Epithelial cell of prostate (primary cell): ENCODE measurements around the gene LRRC38.
"Not testable (repeated sequence)": the region's sequence is repeated elsewhere in the genome, so short reads cannot be mapped to it uniquely, and the experiment has no call there.

Experiments
- DNase-seq: peaks from one replicate; pipeline ENCODE4 v3.0.0-alpha.2; 2011; ENCODE audit warnings: low read depth, low spot score
- H3K27ac ChIP-seq: fragments of 450-650 bp; 2 replicates; pipeline ENCODE4 v1.5.1; 2017; ENCODE audit warnings: mild to moderate bottlenecking

Gene LRRC38

GRCh38 chr1:13513895-13514546 is at the start of gene LRRC38:
LRRC38 (minus strand) TSS chr1:13514003; CDS start chr1:13513593, 410 bp downstream.
- H3K27ac ChIP-seq = no peak within 1 kb of the TSS
- no peak for DNase-seq

DNA sequence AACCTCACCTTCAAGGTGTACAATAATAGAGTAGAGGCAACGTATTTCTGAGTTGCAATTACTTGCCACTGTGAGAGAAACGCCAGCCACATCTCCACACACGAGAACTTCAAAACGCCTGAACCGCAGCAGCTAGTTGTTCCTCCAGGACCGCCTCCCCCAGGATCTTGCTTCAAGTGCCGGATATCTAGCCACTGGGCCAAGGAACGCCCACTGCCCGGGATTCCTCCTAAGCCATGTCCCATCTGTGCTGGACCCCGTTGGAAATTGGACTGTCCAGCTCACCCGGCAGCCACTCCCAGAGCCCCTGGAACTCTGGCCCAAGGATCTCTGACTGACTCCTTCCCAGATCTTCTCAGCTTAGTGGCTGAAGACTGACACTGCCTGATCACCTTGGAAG is 49.2 kb upstream of the LRRC38 start:
- not testable (repeated sequence) for H3K27ac ChIP-seq, DNase-seq

DNA sequence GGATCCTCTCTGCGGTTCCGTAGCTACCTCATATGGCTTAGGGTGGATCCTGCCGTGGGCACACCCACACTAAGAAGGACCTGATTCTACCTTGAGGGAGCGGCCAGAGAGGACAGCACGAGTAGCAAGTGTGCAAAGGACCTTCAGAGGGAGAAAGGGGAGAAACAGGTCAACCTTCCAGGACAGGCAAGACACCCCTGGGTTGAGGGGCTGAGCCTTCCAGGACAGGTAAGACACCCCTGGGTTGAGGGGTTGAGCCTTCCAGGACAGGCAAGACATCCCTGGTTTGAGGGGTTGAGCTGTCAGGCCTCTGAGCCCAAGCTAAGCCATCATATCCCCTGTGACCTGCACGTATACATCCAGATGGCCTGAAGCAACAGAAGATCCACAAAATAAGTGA is 46.7 kb upstream of the LRRC38 start:
- no peak for DNase-seq
- no peak overlapping the region for H3K27ac ChIP-seq

DNA sequence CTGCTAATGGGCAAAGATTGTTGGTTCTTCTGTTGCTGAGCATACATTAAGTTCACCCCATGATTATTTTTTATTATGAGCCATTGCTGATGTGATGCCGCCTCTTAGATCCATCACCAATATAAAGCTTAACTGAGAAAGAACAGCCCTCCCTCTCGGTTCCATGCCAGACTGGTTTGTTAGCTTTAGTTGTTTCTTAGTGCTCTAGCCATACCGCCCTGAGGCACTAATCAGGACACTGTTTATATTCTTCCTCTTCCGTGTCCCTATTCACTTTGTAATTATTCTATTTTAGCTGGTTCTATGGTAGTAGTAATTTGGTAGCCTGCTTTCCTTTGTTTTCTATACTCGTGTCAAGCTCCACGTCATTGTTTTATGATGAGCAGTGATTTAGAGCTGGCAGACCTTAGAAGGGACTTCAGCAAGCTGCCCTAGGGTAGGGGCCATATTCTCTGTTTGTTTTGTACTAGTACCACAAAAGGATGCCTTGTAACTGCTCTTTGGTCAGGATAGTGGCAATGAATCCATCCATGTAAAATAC is 42.5 kb upstream of the LRRC38 start:
- DNase-seq = no peak

DNA sequence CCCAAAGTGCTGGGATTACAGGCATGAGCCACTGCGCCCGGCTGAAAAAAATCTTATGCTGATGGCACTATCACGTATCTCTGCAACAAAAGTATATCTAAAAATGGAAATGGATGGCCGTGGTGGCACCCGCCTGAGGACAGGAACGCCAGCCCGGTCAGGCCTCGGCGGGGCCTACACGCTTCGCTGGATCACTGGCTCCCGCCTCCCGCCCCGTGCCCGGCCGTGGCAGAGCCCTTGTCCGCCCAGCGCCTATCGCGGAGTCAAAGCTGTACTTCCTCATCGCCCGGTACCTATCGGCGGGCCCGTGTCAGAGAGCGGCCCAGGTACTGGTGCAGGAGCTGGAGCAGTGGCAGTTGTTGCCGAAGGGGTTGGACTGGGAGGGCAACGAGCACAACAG is 41.0 kb upstream of the LRRC38 start:
- DNase-seq = no peak
- H3K27ac ChIP-seq = no peak overlapping the region

More for the DNA sequence above, 42.5 kb upstream of the LRRC38 start:
- no peak overlapping the region for H3K27ac ChIP-seq

DNA sequence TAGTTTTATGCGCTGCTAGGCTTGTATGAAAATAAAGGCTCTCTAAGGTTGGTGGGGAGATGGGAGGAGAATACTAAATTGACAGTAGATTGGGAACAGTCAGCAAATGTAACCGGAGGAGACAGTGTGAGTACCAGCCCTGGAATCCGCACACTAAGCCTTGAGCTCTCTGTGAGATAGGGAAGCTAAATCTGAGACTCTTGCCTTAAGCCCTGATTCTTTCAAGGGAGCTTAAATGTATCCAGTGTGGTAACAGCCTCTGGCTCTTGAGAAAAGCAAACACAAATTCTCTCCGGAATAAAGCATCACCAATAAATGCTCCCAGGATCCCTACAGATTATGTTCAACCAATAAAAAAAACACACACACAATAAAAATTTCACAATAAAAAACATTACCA is 36.9 kb upstream of the LRRC38 start:
- DNase-seq = no peak
- no peak overlapping the region for H3K27ac ChIP-seq

DNA sequence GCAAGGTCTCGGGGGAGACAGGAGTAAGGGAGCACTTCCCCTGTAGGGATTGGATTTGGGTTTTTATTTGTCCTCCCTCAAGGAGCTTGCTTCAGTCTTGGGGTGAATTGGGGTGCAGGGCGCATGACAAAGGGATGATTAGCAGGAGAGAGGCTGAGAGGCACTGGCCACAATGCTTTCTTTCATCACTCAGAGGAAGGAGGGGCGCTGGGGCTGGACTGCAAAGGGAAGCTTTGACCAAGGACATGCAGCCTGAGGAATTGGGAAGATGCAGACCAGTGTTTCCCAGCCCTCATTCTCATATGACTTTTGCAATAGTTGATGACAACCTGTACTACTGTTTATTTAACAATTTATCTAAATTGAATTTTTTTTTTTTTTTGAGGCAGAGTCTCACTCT is 35.7 kb upstream of the LRRC38 start:
- no peak for DNase-seq
- H3K27ac ChIP-seq = no peak overlapping the region

- no peak overlapping the region for H3K27ac ChIP-seq
- no peak for DNase-seq
These were observed 35.2 kb upstream of the LRRC38 start for GRCh38 chr1:13549021-13549420.

GRCh38 chr1:13548281-13548680 is 34.5 kb upstream of the LRRC38 start:
- H3K27ac ChIP-seq = no peak overlapping the region
- no peak for DNase-seq

DNA sequence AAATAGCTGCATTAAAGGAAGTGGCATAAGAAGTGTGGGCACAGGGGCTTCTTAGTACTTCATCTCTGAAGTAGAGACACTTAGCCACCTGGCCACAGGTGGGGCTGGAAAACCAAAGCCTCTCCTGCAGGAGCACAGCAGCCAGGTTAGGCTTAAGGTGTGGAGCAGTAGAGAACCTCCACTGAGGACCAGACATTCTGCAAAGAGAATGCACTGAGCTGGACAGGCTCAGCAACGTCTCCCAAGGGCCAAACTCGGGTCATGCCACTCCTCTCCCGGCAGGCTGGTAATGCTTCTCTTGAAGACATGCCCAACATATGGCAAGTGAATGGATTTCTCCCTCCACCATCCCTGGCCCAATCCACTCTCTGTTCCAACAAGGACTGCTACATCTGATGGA is 33.0 kb upstream of the LRRC38 start:
- no peak overlapping the region for H3K27ac ChIP-seq
- DNase-seq = no peak

DNA sequence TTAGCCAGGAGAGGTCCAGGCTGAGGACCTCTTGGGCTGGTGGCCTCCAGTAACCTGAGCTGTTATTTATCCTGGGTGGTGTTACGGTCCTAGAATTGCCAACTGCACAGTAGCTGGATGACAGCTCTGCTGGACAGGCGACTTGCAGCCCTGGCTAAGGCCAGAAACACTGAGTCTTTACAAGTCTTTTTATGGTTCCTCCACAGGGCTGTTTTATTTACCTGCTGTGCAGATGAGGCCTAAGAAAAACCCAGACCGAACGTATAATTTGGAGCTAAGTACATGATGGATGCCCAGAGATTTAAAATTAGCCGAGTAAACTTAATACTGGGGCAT is 30.4 kb upstream of the LRRC38 start:
- DNase-seq = no peak

GRCh38 chr1:13543451-13544220 is 29.8 kb upstream of the LRRC38 start:
- DNase-seq = no peak
- H3K27ac ChIP-seq = no peak overlapping the region

More for the DNA sequence above, 30.4 kb upstream of the LRRC38 start:
- H3K27ac ChIP-seq = no peak overlapping the region

- H3K27ac ChIP-seq = no peak overlapping the region
- no peak for DNase-seq
These were observed 27.8 kb upstream of the LRRC38 start for GRCh38 chr1:13541435-13542215.

- no peak for DNase-seq
These were observed 27.1 kb upstream of the LRRC38 start for GRCh38 chr1:13540866-13541265.

DNA sequence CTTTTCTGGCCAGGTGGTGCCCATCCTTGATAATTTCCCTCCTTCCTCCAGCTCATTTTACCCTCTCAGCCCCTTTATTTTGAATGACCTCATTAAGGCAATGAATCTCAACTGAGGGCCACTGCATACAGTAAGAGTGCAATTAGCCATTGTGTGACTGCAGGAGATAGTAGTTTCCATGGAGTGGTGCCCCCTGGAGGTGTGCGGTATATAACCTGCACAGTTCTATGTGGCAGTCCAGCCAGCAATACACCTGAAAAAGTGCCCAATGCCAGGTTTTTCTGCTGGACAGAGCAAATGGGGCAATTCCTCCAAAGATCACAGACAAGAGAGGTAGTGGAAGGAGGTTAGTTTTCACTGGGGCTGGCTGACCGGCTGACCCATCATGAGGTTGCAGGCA is 25.9 kb upstream of the LRRC38 start:
- no peak for DNase-seq

More at GRCh38 chr1:13540866-13541265, 27.1 kb upstream of the LRRC38 start:
- no peak overlapping the region for H3K27ac ChIP-seq

DNA sequence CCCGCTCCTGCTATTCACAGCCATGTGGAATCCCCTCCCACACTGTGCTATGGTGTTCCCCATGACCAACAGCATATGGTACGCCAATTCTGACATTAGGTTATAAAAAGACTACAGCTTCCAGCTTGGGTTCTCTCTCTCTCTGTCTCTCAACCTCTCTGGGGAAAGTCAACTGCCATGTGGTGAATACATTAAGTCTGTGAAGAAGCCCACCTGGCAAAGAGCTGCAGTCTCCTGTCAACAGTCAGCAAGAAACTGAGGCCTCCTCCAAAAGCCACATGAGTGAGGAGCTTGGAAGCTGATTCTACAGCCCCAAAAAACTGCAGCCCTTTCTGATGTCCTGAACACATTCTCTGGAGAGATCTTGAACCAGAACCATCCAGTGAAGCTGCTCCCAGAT is 25.0 kb upstream of the LRRC38 start:
- DNase-seq = no peak
- no peak overlapping the region for H3K27ac ChIP-seq

More for the DNA sequence above, 25.9 kb upstream of the LRRC38 start:
- H3K27ac ChIP-seq = no peak overlapping the region

- H3K27ac ChIP-seq = no peak overlapping the region
- DNase-seq = no peak
These were observed 22.8 kb upstream of the LRRC38 start for GRCh38 chr1:13536571-13536970.

DNA sequence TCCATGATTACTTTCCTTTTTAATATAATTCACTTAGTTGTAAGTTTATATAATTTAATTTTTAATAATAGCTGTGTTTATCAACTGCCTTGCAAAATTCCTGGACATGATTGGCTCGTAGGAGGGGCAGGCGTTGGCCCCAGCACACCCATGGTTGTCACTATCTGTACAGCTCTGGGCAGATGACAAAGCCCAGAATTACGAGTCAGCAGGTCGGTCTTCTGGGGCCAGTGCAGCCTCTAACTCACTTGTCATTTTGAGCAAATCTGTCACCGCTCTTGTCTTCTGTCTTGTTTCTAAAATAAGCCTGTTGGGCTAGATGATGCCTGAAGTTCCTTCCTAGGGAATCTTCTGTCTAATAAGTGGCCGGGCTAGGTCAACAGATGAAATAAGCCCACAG is 21.4 kb upstream of the LRRC38 start:
- no peak overlapping the region for H3K27ac ChIP-seq
- no peak for DNase-seq

DNA sequence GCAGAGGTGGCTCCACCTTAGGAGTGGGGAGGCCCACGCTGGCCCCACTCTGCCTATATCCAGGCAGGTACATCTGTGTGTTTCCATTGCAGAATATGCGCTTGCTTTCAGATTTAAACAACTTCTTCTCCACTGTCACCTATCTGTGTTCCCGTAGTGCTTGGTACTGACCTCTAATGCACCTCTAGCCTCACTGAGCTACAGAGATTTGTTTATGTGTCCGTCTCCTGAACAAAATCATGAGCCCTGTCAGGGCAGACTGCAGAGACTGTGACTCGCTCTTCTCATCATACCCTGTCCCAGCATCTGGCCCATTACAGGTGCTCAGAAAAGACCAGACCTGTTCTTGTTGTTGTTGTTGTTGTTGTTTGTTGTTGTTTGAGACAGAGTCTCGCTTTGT is 14.5 kb upstream of the LRRC38 start:
- no peak for DNase-seq
- H3K27ac ChIP-seq = no peak overlapping the region

DNA sequence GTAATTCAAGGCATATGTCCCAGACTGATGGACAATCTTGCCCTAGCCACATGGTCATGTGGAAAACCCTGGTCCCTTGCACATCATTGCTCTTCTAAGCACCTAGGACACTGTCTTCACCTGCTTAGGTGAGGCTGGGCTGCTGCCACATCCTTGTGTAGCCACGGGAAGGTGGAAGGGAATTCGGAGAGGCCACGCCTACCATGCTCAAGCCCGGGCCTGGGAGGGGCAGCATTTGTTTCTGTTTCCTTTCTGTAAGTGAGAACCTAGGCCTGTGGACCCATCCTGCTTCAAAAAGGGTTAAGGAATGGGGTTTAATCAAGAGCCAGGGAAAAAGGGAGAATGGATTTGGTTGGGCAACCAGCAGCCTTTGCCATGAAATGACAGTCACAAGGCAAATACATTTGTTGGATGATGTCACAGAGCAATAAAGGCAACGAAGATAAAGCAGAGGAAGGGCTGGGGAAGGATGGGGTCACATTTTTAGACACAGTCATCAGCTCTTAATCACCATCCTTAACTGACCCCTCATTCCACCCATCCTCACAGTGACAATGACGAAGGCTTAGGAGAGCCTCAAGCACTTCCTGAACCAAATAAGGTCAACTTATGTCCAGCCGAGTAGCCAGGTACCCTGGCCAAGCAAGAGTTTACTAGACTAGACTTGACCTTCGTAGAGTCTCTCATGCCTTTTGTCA is 10.1 kb upstream of the LRRC38 start:
- no peak for DNase-seq
- H3K27ac ChIP-seq = no peak overlapping the region
